GM21717 (cell line): ENCODE data around the gene PKDCC.

Experiments
- ATAC-seq: cut with Tn5 transposase; IDR thresholded peaks from one replicate; pipeline ENCODE4 v1.9.1; 2021; ENCODE audit warnings: mild to moderate bottlenecking, moderate library complexity; ENCODE audit not compliant: unreplicated experiment

PKDCC gene, protein sequence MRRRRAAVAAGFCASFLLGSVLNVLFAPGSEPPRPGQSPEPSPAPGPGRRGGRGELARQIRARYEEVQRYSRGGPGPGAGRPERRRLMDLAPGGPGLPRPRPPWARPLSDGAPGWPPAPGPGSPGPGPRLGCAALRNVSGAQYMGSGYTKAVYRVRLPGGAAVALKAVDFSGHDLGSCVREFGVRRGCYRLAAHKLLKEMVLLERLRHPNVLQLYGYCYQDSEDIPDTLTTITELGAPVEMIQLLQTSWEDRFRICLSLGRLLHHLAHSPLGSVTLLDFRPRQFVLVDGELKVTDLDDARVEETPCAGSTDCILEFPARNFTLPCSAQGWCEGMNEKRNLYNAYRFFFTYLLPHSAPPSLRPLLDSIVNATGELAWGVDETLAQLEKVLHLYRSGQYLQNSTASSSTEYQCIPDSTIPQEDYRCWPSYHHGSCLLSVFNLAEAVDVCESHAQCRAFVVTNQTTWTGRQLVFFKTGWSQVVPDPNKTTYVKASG

DNA sequence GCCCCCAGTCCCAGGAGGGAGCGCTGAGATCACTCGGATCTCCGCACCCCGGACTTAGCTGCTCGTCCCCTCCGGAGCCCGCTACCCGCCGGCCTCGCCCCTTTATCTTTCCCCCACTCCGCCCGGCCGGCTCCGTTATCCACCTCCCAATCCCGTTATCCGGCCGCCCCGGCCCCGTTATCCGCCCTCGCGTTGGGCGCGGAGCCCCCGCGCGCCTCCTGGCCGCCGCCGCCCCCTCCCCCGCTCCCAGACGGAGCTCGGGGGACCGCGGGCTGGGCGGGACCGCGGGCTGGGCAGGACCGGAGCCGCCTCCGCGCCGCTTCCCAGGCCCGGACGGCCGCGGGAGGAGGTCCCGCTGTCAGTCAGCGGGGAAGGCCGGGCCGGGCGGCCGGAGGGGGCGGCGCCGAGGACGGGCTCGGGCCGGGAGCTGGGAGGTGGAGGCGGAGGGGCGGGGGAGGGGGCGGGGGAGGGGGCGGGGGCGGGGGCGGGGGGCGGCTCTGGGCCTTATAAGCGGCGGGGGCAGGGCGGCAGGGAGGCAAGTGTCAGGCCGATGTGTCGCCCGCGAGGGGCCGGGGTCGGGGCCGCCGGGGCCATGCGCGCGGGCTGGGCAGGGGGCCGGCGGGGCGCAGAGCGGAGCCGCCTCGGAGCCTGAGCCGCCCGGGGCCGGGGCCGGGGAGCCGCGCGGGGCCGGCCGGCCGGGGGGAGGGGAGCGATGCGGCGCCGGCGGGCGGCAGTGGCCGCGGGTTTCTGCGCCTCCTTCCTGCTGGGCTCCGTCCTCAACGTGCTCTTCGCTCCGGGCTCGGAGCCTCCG is at the start of gene PKDCC:
Gene PKDCC, plus strand, starts transcription at position 534 of the 811 bp plus-strand sequence. Its CDS starts 179 bp downstream, at position 713.
- no peak for ATAC-seq

DNA sequence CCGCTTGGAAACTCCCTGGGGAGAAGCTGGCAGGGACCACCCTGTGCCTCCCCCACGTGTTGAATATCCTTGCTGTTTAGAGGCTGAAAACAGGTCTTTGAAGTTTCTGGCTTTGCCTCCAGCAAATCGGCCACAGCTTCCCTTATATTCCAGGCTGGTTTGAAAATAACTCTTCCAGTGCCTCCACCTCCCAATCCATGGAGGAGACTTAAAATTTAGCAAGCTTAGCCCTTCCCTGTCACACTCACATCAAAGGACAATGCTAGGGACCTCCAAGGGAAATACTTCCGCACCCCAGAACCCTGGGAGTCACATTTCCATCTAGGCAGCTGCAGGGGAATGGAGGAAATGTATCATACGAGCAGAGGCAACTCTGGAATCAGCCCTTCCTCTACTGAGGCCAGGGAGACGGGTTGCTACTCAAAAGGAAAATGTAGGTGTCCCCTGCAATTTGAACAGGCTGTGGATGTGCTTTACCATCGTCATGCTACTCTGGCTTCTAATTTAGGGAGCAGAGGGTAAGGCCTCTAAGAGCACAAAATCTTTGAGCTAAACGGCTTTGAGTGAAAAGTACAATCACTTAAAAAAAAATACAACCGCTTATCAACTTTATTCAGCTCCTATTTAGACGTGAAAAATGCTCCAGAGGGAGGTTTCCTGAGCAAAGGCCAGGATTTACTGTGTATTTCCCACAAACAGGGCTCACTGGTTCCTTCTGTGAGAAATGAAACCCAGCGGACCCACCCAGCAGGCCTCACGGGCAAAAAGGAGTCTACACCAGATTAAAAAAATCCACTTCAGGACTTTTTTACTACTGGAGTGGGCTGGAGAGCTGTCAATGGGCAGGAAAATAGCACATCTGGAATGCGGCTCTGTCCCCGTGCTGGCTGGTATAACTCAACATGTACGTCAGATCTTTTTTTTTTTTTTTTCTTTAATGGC is 49.4 kb upstream of the PKDCC start:
- ATAC-seq: no peak

DNA sequence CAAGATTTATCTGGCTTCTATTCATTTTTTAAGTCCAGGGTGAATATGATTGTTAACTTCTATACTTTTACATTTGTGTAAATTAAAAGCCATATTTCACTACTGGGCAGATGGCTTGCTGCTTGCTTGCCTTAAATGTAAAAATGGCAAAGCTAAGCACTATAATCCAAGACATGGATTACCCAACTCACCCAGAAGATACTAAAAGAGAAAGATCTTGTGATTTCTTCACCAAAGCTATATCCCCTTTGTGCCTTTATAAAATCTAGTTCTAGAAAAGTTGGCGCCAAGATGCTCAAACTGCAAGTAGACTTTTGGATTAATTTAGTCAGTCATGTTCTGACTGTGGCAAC is 48.7 kb upstream of the PKDCC start:
- ATAC-seq: no peak

DNA sequence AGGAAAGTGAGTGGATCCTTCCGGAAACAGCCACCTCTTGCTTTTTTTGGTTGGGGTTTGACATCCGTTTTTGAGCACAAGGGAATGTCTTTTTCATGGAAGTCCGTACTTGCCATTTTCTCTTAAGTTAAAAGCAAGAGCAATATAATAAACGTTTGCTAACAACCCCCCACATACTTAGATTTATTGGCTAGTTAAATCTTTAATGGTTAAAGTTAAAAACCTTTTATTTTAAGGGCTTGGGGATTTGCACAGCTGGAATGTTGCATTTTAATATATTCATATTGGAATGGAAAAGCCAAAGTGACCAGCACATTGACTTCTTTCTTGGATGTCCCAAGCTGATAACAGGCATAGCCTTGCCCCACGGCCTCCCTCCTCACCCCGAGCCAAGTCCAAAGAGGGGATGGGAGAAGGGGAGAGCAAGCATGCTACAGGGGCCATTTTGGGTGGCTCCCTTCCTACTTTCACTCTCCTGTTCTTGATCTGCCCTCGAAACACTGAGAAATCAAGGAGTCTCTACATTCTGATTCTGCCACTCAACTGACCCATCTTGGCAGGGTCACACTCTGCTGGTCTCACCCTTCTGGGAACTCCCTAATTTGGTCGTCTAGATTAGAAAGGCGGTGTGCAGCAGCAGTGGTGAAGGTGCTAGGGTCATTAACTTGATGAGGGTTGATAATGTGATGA is 48.1 kb upstream of the PKDCC start:
- ATAC-seq: no peak

DNA sequence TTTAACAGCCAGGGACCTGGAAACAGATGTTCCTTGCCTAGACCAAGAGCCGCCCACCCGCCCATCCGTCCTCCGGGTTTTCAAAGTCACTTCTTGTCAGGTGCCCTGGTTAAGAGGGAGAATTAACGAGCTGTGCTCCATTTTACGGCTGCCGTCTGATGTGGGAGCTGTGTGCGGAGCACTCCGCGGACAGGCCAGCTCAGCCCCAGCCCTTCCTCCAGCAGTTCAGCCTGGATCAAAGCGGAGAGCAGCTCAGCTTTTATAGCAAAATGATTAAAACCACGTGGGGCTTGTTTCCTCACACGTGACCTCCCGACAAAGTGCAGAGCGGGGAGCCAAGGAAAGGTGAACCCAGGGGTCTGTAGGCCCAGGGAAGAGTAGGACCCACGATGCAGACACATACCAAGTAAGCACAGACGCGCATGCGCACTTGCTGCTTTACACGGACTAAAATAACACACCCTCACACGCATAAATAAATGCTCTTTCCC is 46.1 kb upstream of the PKDCC start:
- ATAC-seq: no peak

DNA sequence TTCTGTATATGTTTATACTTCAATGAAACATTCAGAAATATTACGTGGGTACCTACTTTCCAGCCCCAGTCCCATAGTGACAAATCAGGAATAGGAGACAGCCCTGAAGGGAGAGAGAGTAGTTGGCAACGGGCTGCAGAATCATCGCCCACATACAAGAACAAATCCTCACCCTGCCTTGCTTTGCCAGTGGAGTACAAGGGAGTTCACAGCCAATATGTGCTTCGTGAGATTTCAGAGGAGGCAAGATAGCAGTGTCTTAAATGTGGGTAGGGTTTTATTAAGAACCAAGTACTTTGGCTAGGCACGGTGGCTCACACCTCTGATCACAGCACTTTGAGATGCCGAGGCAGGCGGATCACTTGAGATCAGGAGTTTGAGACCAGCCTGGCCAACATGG is 40.3 kb upstream of the PKDCC start:
- no peak for ATAC-seq

DNA sequence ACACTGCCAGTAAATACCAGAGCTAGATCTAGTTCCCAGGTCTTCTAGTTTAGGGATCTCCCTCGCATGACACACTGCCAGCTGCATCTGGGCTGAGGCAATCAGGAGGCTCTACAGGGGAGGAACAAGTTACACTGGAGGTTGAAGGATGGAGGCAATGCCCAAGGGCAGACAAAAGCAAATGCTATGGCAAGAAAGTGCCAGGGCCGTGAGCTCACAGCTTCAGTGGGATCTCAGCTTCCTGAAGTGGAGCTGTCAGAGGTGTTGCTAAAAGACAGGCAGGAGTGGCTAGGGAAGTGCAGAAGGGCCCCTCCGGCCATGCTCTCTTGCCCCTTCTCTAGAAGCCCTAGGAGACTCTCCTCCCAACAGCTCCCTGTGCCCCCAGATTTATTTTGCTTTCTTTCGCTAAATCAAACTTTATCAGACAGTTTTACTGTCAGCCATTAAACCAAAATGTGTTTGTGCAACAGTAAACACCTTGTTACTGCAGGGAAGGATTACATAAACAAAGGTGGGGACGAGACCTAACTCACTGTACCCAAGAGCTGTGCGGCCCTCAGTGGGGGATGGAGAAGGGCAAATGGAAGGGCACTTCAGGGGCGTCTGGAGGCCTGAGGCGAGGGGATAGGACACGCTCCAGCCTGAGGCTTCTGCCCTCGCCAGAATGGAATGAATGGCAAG is 39.4 kb upstream of the PKDCC start:
- no peak for ATAC-seq

DNA sequence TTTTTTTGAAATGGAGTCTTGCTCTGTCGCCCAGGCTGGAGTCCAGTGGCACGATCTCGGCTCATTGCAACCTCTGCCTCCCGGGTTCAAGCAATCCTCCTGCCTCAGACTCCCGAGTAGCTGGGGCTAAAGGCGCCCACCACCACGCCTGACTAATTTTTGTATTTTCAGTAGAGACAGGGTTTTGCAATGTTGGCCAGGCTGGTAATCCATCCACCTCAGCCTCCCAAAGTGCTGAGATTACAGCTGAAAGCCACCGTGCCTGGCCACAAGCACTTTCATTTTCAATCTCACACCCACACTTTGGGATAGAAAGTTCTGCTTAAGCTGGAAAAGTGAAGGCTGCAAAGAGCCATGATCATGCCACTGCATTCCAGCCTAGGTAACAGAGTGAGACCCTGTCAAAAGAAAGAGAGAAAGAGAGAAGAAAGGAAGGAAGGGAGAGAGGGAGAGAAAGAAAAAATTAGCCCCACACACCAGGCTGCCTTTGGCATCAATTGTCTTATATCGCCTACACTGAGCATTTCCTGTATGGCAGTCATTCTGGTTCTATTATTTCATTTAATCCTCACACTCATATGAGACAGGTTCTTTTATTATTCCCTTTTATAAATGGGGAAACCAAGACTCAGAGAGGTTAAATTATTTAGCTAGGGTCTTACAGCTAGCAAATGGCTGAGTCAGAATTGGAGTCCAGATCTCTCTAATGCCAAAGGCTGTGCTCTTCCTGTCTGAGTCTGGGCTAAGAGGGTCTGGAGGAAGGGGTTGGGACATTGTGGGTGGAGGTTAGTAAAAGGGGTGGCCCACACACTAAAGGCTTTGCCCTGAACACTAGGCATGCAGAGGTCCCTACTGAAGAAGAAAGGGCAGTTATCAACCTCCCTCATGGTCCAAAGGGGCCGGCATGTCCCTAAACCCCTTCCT is 37.9 kb upstream of the PKDCC start:
- ATAC-seq: peak; percentile 77

DNA sequence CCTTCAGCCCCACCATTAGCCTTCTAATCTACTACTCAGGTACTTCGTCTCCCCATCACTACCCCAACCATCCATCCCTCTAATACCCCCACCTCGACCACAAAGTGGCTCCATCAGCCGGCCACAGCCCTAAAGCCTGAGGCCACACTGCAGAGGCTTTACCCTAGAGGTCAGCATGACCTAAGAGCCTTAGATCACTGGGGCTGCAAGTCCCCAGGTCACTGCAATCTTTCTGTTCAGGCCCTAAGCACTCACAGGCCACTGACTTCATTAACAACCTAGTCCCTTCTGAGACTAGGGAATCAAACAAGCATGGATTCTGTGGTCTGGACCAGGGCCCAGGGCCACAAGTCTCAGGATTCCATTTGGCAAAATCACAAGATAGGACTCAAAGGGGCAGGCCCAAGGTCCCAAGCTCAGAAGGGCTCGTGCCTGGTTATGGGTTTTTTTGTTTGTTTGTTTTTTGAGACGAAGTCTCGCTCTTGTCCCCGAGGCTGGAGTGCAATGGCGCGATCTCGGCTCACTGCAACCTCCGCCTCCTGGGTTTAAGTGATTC is 37.0 kb upstream of the PKDCC start:
- ATAC-seq: no peak

DNA sequence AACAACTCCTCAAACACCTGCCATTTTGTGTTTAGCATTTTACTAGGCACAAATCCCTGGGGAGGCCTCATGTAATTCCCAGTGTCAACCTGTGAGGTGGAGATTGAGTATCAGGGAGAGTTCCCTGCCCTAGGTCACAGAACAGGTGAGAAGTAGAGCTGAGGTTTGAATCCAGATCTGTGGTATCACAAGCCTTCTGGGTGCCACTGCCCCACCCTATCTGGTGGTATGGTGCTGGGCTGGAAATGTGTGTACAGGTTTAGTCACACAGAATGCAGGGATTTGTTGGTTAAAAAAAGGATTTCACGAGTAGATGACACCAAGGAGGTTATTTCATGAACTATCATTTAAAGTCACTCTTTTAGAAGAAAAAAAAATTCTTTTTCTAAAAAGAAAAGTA is 35.7 kb upstream of the PKDCC start:
- no peak for ATAC-seq

DNA sequence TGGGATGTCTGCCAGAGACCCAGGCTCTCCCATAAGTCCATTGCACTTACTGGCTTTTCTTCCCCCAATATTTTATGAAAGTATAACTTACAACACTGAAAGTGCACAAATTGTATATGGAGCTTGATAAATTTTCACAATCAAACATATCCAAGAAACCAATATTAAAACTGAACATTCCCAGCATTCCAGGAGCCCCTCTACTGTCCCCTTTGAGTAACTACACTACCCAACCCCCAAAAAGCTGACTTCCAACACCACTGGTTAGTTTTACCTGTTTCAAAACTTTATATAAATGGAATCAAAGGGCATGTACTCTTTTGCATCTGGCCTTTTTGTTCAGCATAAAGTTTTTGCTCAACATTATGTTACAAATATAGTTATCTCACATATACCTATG is 35.2 kb upstream of the PKDCC start:
- ATAC-seq: no peak

DNA sequence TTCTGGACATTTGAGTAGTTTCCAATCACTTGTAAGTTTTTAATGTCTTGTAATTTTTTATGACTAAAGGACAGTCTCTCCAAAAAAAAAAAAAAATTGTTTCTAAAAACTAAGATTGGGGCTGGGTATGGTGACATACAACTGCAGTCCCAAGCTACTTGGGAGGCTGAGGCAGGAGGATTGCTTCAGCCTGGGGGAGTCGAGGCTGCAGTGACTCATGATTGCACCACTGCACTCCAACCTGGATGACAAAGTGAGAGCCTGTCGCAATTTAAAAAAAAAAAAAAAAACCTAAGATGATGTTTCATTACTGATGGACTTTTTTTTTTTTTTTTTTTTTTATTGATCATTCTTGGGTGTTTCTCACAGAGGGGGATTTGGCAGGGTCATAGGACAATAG is 34.4 kb upstream of the PKDCC start:
- no peak for ATAC-seq

DNA sequence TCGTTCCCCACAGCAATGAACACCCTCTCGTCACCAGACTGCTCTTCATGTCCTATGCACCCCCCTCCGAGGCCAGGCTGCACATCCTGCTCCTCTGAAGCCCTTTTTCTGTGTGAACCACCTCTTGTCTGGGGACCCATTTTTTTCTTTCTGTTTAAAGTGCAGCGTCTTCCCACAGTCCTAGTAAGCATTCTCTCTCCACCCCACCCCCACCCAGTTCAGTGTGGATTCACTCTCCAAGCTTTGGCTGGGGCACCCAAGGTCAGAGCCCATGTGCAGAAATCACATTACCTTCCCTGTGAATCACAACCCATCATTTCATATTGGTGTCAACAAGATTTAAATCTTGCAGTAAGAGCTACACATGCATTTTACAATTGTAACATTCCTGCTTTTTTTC is 26.4 kb upstream of the PKDCC start:
- no peak for ATAC-seq

DNA sequence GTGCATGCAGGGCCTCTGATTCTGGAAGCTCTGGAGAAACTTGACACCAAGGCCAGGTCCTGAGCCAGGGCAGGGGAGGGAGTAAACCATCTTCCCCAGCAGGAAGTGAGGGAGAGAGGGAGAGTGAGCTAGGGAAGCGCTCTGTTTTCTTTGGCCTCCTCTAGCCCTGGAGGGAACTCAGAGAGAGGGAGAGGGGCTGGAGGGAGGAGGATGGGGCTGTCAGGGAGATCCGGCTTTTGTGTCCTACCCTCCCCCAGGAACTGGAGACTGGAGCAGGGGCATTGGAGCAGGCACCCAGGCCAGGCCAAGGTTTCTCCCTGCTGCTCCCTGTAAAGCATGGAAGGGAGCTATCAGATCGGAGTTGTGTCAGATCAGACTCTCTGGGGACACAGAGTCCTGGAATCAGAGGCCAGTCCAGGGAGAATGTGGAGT is 22.7 kb upstream of the PKDCC start:
- no peak for ATAC-seq

DNA sequence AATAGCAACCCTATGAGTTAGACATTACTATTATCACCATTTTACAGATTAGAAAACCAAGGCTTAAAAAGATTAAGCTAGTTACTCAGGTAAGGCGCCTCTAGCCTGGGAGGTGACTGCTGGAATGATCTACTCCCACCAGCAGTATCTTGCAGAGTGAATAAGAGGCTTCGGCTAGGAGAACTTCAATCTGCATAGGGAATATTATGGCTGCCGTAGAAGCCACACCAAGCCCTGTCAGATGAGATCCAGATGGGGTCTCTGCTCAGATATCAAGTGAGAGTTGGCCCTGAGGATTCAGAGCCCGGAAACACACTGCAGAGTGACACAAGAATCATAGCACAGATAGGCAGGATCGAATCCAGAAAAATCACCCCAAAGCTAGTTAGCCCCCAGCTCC is 21.5 kb upstream of the PKDCC start:
- ATAC-seq: no peak

DNA sequence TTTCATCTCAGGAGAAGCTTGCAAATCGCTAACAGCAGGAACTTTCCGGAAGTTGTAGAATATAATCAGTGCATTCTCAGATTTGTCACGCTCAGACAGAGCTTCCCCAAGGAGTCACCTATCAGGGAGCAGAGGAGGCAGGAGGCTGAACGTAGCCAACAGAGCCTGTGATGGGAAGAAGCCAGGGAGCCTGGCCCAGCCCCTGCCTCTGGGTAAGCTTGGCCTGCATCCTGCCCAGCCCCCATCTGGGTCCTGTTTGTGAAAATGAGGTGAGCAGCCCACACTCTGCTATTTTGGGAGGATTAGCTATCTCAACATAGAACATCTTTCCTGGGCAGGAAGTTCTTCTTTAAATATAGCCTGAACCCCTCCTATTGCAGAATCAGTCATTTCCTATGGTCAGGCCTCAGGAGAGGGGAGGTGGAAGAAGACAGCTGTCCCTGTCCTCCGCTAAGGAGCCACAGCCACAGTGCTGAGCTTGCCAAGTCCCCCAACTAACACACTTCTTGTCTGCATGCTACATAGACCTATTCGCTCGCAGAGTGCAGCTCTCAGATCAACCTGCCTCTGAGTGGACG is 19.2 kb upstream of the PKDCC start:
- peak; percentile 73 for ATAC-seq

DNA sequence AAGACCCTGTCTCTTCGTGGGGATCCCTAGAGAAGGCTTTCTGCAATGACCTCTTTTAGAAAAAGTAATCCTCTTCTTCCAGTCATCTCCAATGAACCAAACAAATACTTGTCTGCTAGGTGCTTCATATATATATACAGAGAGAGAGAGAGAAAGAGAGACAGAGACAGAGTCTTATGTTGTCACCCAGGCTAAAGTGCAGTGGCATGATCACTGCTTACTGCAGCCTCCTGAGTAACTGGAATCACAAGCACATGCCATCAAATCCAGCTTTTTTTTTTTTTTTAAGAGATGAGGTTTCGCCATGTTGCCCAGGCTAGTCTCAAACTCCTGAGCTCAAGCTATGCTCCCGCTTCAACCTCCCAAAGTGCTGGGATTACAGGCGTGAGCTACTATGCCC is 18.6 kb upstream of the PKDCC start:
- no peak for ATAC-seq

DNA sequence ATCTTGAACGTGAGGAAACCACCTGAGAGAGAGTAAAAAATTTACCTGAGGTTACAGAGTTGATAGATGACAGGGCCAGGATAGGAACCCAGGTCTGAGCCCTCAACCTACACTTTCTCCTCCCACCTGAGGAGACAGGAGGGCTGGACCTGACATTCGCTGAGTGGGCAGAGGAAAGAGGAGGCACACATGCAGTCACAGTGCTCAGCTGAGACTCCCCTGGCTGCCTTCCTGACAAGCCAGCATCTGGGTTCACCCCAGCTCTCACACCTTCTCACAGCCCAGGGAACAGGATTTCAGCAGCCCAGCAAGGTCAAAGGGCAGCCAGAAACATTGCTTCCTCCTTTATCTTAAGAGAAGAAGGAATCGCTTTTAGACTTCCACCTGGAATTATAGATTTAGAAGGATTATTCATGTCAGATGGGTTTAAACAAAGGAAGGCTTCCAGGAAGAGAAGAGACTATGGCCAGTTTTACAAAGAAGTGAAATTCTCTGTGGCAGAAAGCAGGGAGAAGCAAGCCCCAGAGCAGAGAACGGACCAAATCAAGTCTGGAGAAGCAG is 18.1 kb upstream of the PKDCC start:
- no peak for ATAC-seq
